PC-9 (cell line): ENCODE results near the gene SLC7A14. TPM values are rescaled to one million over a fixed set of nuclear protein-coding genes. Genes with fewer than 3 reads are reported as not detected.

ENCODE experiments used
- BruUV-seq: library from RNA; stranded (reverse); fragments of 400-500 nt; replicated peaks from 2 replicates; lab custom pipeline; 2021; lab: Mats Ljungman, UMichigan
- CTCF ChIA-PET: fragments of 300-600 bp; sonication (Branson Sonifier 250); formaldehyde crosslinking; loops from one replicate; lab custom pipeline; 2022; ENCODE audit warnings: antibody characterized with exemption; lab: Charles Lee
- POLR2A ChIA-PET: fragments of 300-600 bp; sonication (Branson Sonifier 250); formaldehyde crosslinking; loops from one replicate; lab custom pipeline; 2022; ENCODE audit warnings: antibody characterized with exemption; ENCODE audit not compliant: unreplicated experiment; lab: Charles Lee
- DNase-seq, 2 experiments: peaks; one replicate each; pipeline versions ENCODE4 v3.0.0 to v3.0.0-alpha.2; 2015 to 2022; ENCODE audit warnings: mixed read lengths in 1 of 2
- H2AFZ ChIP-seq: fragments of 200-600 bp; sonication (generic); 2 replicates; pipeline ENCODE4 v1.8.1; 2017; ENCODE audit warnings: antibody characterized with exemption
- H3F3A ChIP-seq: fragments of 200-600 bp; sonication (generic); 2 replicates; pipeline ENCODE4 v1.8.1; 2017; ENCODE audit warnings: antibody characterized with exemption, mild to moderate bottlenecking, low read depth; ENCODE audit not compliant: insufficient read depth
- H3K27ac ChIP-seq: fragments of 200-600 bp; sonication (generic); 2 replicates; pipeline ENCODE4 v1.6.1; 2016; ENCODE audit warnings: mixed run types
- H3K27me3 ChIP-seq: fragments of 200-600 bp; sonication (generic); 2 replicates; pipeline ENCODE4 v1.6.1; 2016; ENCODE audit warnings: low read depth, mixed run types; ENCODE audit not compliant: insufficient read depth
- H3K36me3 ChIP-seq: fragments of 200-600 bp; sonication (generic); 2 replicates; pipeline ENCODE4 v1.6.1; 2016; ENCODE audit warnings: low read depth, mixed run types
- H3K4me1 ChIP-seq: fragments of 200-600 bp; sonication (generic); replicated peaks from 2 replicates; pipeline ENCODE4 v1.6.1; 2016; ENCODE audit warnings: mixed run types; ENCODE audit not compliant: insufficient read depth
- H3K4me2 ChIP-seq: fragments of 200-600 bp; sonication (generic); 2 replicates; pipeline ENCODE4 v1.6.1; 2017; ENCODE audit warnings: mixed run types
- H3K4me3 ChIP-seq: fragments of 200-600 bp; sonication (generic); 2 replicates; pipeline ENCODE4 v1.6.1; 2016; ENCODE audit warnings: mixed run types
- H3K79me2 ChIP-seq: fragments of 200-600 bp; sonication (generic); 2 replicates; pipeline ENCODE4 v1.6.1; 2017; ENCODE audit warnings: low read depth, mixed run types
- H3K9me2 ChIP-seq: fragments of 200-600 bp; sonication (generic); 2 replicates; pipeline ENCODE4 v1.8.1; 2017; ENCODE audit warnings: mild to moderate bottlenecking; ENCODE audit not compliant: insufficient read depth
- H3K9me3 ChIP-seq: fragments of 200-600 bp; sonication (generic); 2 replicates; pipeline ENCODE4 v1.8.1; 2016; ENCODE audit warnings: low read depth; ENCODE audit not compliant: insufficient read depth
- H4K20me1 ChIP-seq: fragments of 200-600 bp; sonication (generic); 2 replicates; pipeline ENCODE4 v1.8.1; 2017; ENCODE audit not compliant: insufficient read depth
- EZH2 ChIP-seq: fragments of 200-600 bp; sonication (generic); IDR thresholded peaks from 2 replicates; pipeline ENCODE4 v1.8.0; 2017; ENCODE audit warnings: antibody characterized with exemption, low read depth
- intact Hi-C: fragments of 100-400 bp; cut with micrococcal nuclease; formaldehyde crosslinking; loops from one replicate; pipeline ENCODE4 v1.10.0; 2022; ENCODE audit not compliant: unreplicated experiment
- total RNA-seq: library from RNA; stranded (reverse); gene quantifications from 2 replicates; pipeline ENCODE4 v1.2.3, GENCODE V29; 2021
- TF ChIP-seq, protein P1 (sequence below): fragments of 200-600 bp; sonication (generic); conservative IDR thresholded peaks from 2 replicates; pipeline ENCODE4 v1.6.1; 2017; ENCODE audit warnings: mixed run types, antibody characterized with exemption, mild to moderate bottlenecking, moderate library complexity

SLC7A14 gene
- total RNA-seq, 1 experiment from 2014 or later: not detected

GRCh38 chr3:170524073-170524472 lies 61.8 kb downstream of the SLC7A14 start:
- no peaks in the 10 kb centered on the region for H3K9me2 ChIP-seq
- TF ChIP-seq EZH2: no peak
- TF ChIP-seq, protein P1, sequence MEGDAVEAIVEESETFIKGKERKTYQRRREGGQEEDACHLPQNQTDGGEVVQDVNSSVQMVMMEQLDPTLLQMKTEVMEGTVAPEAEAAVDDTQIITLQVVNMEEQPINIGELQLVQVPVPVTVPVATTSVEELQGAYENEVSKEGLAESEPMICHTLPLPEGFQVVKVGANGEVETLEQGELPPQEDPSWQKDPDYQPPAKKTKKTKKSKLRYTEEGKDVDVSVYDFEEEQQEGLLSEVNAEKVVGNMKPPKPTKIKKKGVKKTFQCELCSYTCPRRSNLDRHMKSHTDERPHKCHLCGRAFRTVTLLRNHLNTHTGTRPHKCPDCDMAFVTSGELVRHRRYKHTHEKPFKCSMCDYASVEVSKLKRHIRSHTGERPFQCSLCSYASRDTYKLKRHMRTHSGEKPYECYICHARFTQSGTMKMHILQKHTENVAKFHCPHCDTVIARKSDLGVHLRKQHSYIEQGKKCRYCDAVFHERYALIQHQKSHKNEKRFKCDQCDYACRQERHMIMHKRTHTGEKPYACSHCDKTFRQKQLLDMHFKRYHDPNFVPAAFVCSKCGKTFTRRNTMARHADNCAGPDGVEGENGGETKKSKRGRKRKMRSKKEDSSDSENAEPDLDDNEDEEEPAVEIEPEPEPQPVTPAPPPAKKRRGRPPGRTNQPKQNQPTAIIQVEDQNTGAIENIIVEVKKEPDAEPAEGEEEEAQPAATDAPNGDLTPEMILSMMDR: no peak
- 0 out of 2 replicates have a peak, but pooled peaks cover 7% of the 10 kb centered on the region for H3K4me1 ChIP-seq
- intact Hi-C loops: no loop called here
- H4K20me1 ChIP-seq: no peaks in the 10 kb centered on the region
- no peak overlapping the region for H3K4me3 ChIP-seq
- H3F3A ChIP-seq: no peaks in the 10 kb centered on the region
- H3K4me2 ChIP-seq: no peak overlapping the region
- no peaks in the 10 kb centered on the region for H3K27me3 ChIP-seq
- DNase-seq: no peak
- no TSS peak for BruUV-seq
- H3K9me3 ChIP-seq: no peaks in the 10 kb centered on the region
- no peaks in the 10 kb centered on the region for H3K79me2 ChIP-seq
- ChIA-PET POLR2A (no interaction called here), CTCF (no interaction called here)
- H2AFZ ChIP-seq: no peak overlapping the region
- no peaks in the 10 kb centered on the region for H3K36me3 ChIP-seq
- no peak overlapping the region for H3K27ac ChIP-seq

DNA sequence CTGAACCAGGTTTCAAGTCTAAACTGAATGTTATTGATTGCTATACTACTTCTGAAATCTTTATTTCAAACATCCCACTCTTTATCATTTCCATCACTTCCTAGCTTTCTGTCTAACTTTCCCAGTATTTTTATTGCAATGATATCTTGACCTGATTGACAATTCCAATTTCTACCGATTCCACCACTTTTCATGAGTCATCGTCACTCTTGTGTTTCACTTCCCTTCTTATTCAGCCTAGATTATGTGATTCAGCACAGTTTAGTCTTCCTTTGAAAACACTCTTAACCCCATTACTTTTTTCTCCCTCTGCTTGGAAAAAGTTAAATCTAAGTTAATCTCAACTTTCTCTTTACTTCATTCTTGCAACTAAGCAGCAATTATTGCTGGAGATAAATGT lies 62.6 kb downstream of the SLC7A14 start:
- H3K36me3 ChIP-seq: no peaks in the 10 kb centered on the region
- H3K27ac ChIP-seq: no peak overlapping the region
- DNase-seq: no peak
- TF ChIP-seq, protein P1: no peak
- TF ChIP-seq EZH2: no peak
- H3K27me3 ChIP-seq: no peaks in the 10 kb centered on the region
- no peak overlapping the region for H3K4me3 ChIP-seq
- ChIA-PET CTCF (no interaction called here), POLR2A (no interaction called here)
- no peak overlapping the region for H2AFZ ChIP-seq
- no peaks in the 10 kb centered on the region for H3K9me3 ChIP-seq
- BruUV-seq: no TSS peak
- no peak overlapping the region for H3K4me2 ChIP-seq
- H3K79me2 ChIP-seq: no peaks in the 10 kb centered on the region
- H4K20me1 ChIP-seq: no peaks in the 10 kb centered on the region
- H3K9me2 ChIP-seq: no peaks in the 10 kb centered on the region
- intact Hi-C loops: no loop called here
- no peaks in the 10 kb centered on the region for H3F3A ChIP-seq
- 0 out of 2 replicates have a peak, but pooled peaks cover 7% of the 10 kb centered on the region for H3K4me1 ChIP-seq

GRCh38 chr3:170522201-170522600 lies 63.7 kb downstream of the SLC7A14 start:
- no peaks in the 10 kb centered on the region for H3K9me3 ChIP-seq
- CTCF ChIA-PET: no interaction called here
- POLR2A ChIA-PET: no interaction called here
- no peak overlapping the region for H3K4me3 ChIP-seq
- TF ChIP-seq, protein P1: no peak
- no peak for TF ChIP-seq EZH2
- intact Hi-C loops: no loop called here
- H3K4me2 ChIP-seq: no peak overlapping the region
- H3K27me3 ChIP-seq: no peaks in the 10 kb centered on the region
- H3K27ac ChIP-seq: no peak overlapping the region
- no peaks in the 10 kb centered on the region for H3K9me2 ChIP-seq
- H3K79me2 ChIP-seq: no peaks in the 10 kb centered on the region
- H2AFZ ChIP-seq: no peak overlapping the region
- no peaks in the 10 kb centered on the region for H4K20me1 ChIP-seq
- no peaks in the 10 kb centered on the region for H3F3A ChIP-seq
- BruUV-seq: no TSS peak
- 0 out of 2 replicates have a peak, but pooled peaks cover 10% of the 10 kb centered on the region for H3K4me1 ChIP-seq
- H3K36me3 ChIP-seq: no peaks in the 10 kb centered on the region
- no peak for DNase-seq
